Ishikawa (cell line): Measurements from ENCODE around the gene SWT1.

Experiments used
- CEBPB ChIP-seq: IDR thresholded peaks from 2 replicates; pipeline ENCODE4 v1.6.1; 2012
- EP300 ChIP-seq: IDR thresholded peaks from 2 replicates; pipeline ENCODE4 v1.6.1; 2012; ENCODE audit warnings: borderline replicate concordance
- FOXM1 ChIP-seq: IDR thresholded peaks from 2 replicates; pipeline ENCODE4 v1.6.1; 2012; ENCODE audit warnings: low read depth, borderline replicate concordance
- MAX ChIP-seq: IDR thresholded peaks from 2 replicates; pipeline ENCODE4 v1.6.1; 2012
- NFIC ChIP-seq: IDR thresholded peaks from 2 replicates; pipeline ENCODE4 v1.6.1; 2012
- RAD21 ChIP-seq: IDR thresholded peaks from 2 replicates; pipeline ENCODE4 v1.6.1; 2012; ENCODE audit warnings: low read depth
- REST ChIP-seq: IDR thresholded peaks from 2 replicates; pipeline ENCODE4 v1.6.1; 2012; ENCODE audit warnings: low read depth, mild to moderate bottlenecking
- TAF1 ChIP-seq: IDR thresholded peaks from 2 replicates; pipeline ENCODE4 v1.6.1; 2012; ENCODE audit warnings: low read depth, mild to moderate bottlenecking
- YY1 ChIP-seq: IDR thresholded peaks from 2 replicates; pipeline ENCODE4 v1.6.1; 2012; ENCODE audit warnings: low read depth

DNA sequence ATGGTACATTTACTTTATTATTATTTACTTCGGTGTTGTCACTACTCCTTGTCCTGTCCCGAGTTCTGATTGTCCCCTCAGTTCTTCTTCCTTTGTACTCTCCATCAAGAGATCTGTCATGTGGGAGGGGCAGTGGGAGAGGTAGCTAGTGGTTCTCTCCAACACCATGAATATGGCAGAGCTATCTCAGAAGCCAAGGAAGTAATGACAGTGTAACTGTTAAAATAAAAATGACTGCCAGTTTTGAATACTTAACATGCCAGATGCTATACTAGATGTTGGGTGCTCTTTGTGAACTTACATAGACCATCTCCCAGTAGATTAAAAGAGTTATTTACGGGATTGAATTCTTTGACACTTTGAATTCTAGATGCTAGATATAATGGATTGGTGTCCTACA lies 131.5 kb downstream of the SWT1 start:
- TF ChIP-seq CEBPB (no peak), FOXM1 (no peak), EP300 (no peak), TAF1 (no peak), YY1 (no peak), MAX (no peak), NFIC (no peak), REST (no peak), RAD21 (no peak)
